SK-N-SH (cell line): ENCODE measurements around the gene AGBL3. TPM values are rescaled to one million over a fixed set of nuclear protein-coding genes. Genes with fewer than 3 reads are reported as not detected.

ENCODE experiments used
- CTCF ChIA-PET: fragments of 300-600, 350-600 bp; formaldehyde crosslinking; extraction: SDS; loops from one replicate; lab custom pipeline; 2021; lab: Yijun Ruan, JAX
- POLR2A ChIA-PET: fragments of 350-600 bp; sonication (Branson Sonifier 250); formaldehyde crosslinking; extraction: SDS; loops from one replicate; lab custom pipeline; 2020; ENCODE audit warnings: antibody characterized with exemption, inconsistent platforms; lab: Yijun Ruan, JAX
- DNase-seq: peaks from one replicate; pipeline ENCODE4 v3.0.0; 2012
- H2AFZ ChIP-seq: fragments of 200-600 bp; sonication (generic); 2 replicates; pipeline ENCODE4 v1.8.1; 2016; ENCODE audit warnings: antibody characterized with exemption, mild to moderate bottlenecking, low read depth
- H3F3A ChIP-seq: fragments of 200-600 bp; sonication (generic); replicated peaks from 2 replicates; pipeline ENCODE3; 2016; ENCODE audit warnings: antibody characterized with exemption, mild to moderate bottlenecking; ENCODE audit not compliant: insufficient read depth
- H3K27ac ChIP-seq, 2 experiments: fragments of 200-500 bp in 1 of 2; fragments of 200-600 bp in 1 of 2; sonication (Bioruptor generic) in 1 of 2; sonication (generic), shearing (Covaris generic) in 1 of 2; 2 replicates each; pipeline versions ENCODE4 v1.5.1 to v1.6.1; 2014 to 2016; ENCODE audit warnings: low read depth in 2 of 2, inconsistent platforms in 1 of 2, low read length in 1 of 2, mild to moderate bottlenecking in 1 of 2, mixed read lengths in 1 of 2
- H3K27me3 ChIP-seq: fragments of 200-600 bp; sonication (generic), shearing (Covaris generic); 2 replicates; pipeline ENCODE4 v1.6.1; 2016; ENCODE audit warnings: mixed run types; ENCODE audit not compliant: insufficient read depth
- H3K36me3 ChIP-seq, 2 experiments: fragments of 200-500 bp in 1 of 2; fragments of 200-600 bp in 1 of 2; sonication (Bioruptor generic) in 1 of 2; sonication (generic) in 1 of 2; replicated peaks in 1 of 2; 2 replicates each; pipeline versions ENCODE3 to v1.5.1; 2014 to 2016; ENCODE audit warnings: low read length in 1 of 2, mild to moderate bottlenecking in 1 of 2; ENCODE audit not compliant: insufficient read depth in 2 of 2, control insufficient read depth in 1 of 2
- H3K4me1 ChIP-seq, 2 experiments: fragments of 200-500 bp in 1 of 2; fragments of 200-600 bp in 1 of 2; sonication (Bioruptor generic) in 1 of 2; sonication (generic), shearing (Covaris generic) in 1 of 2; 2 replicates each; pipeline versions ENCODE4 v1.5.1 to v1.6.1; 2014 to 2016; ENCODE audit warnings: low read depth in 1 of 2, low read length in 1 of 2, mixed run types in 1 of 2; ENCODE audit not compliant: insufficient read depth in 2 of 2, control insufficient read depth in 1 of 2
- H3K4me2 ChIP-seq: fragments of 200-600 bp; sonication (generic), shearing (Covaris generic); 2 replicates; pipeline ENCODE4 v1.6.1; 2017; ENCODE audit warnings: mixed run types
- H3K4me3 ChIP-seq, 2 experiments: fragments of 200-500 bp in 1 of 2; fragments of 200-600 bp in 1 of 2; sonication (Bioruptor generic) in 1 of 2; sonication (generic), shearing (Covaris generic) in 1 of 2; 2 replicates each; pipeline versions ENCODE4 v1.5.1 to v1.8.1; 2014 to 2016; ENCODE audit warnings: low read depth in 2 of 2, inconsistent platforms in 1 of 2, low read length in 1 of 2, mild to moderate bottlenecking in 1 of 2, mixed read lengths in 1 of 2, moderate library complexity in 1 of 2
- H3K79me2 ChIP-seq: fragments of 200-600 bp; sonication (generic); 2 replicates; pipeline ENCODE4 v1.8.1; 2017; ENCODE audit warnings: mild to moderate bottlenecking; ENCODE audit not compliant: insufficient read depth
- H3K9ac ChIP-seq: fragments of 200-600 bp; sonication (generic); 2 replicates; pipeline ENCODE4 v1.6.1; 2017; ENCODE audit warnings: mixed run types
- H3K9me2 ChIP-seq: fragments of 200-600 bp; sonication (generic); 2 replicates; pipeline ENCODE4 v1.6.1; 2017; ENCODE audit warnings: mixed run types
- H3K9me3 ChIP-seq: fragments of 200-600 bp; sonication (generic); 2 replicates; pipeline ENCODE4 v1.6.1; 2017; ENCODE audit warnings: mixed run types, mild to moderate bottlenecking, moderate library complexity
- H4K20me1 ChIP-seq: fragments of 200-600 bp; sonication (generic); 2 replicates; pipeline ENCODE4 v1.6.1; 2017; ENCODE audit warnings: mild to moderate bottlenecking, mixed run types; ENCODE audit not compliant: insufficient read depth
- EP300 ChIP-seq, 2 experiments: IDR thresholded peaks; 2 replicates each; pipeline versions ENCODE4 v1.4.0 to v1.6.1; 2012; ENCODE audit warnings: borderline replicate concordance in 1 of 2, low read depth in 1 of 2, low read length in 1 of 2
- FOSL2 ChIP-seq: IDR thresholded peaks from 2 replicates; pipeline ENCODE4 v1.4.0; 2012; ENCODE audit warnings: low read depth, mild to moderate bottlenecking, moderate library complexity, borderline replicate concordance
- JUND ChIP-seq: IDR thresholded peaks from 2 replicates; pipeline ENCODE4 v1.4.0; 2012
- MAX ChIP-seq: IDR thresholded peaks from 2 replicates; pipeline ENCODE4 v1.4.0; 2012; ENCODE audit warnings: low read depth
- MXI1 ChIP-seq: IDR thresholded peaks from 2 replicates; pipeline ENCODE4 v1.6.1; 2012; ENCODE audit warnings: mild to moderate bottlenecking, low read depth, low read length, improper control_type of control experiment
- NFIC ChIP-seq: IDR thresholded peaks from 2 replicates; pipeline ENCODE4 v1.4.0; 2012; ENCODE audit warnings: borderline replicate concordance
- NRF1 ChIP-seq: IDR thresholded peaks from 2 replicates; pipeline ENCODE4 v1.6.1; 2012; ENCODE audit warnings: low read depth, mild to moderate bottlenecking, low read length
- POLR2AphosphoS5 ChIP-seq: IDR thresholded peaks from 2 replicates; pipeline ENCODE4 v1.6.1; 2012; ENCODE audit warnings: low read depth, low read length
- REST ChIP-seq: IDR thresholded peaks from 2 replicates; pipeline ENCODE4 v1.6.1; 2012; ENCODE audit warnings: mild to moderate bottlenecking, low read depth, low read length, moderate library complexity
- SMC3 ChIP-seq: IDR thresholded peaks from 2 replicates; pipeline ENCODE4 v1.6.1; 2012; ENCODE audit warnings: low read depth, low read length, improper control_type of control experiment
- WGBS: methylation state at CpG from one replicate; pipeline ENCODE4 v1.1.6; 2017; ENCODE audit warnings: low lambda C conversion rate; 5-methylcytosine and 5-hydroxymethylcytosine counted together
- polyA plus RNA-seq, 3 experiments: library from polyadenylated mRNA; depleted of rRNA; stranded (reverse); fragments of >200 nt; gene quantifications; 2 replicates each; pipeline ENCODE4 v1.2.3, GENCODE V29; 2012

AGBL3 gene
- polyA plus RNA-seq, 1 of the 3 experiments (the other 2 are of a cell fraction) = 0.35 TPM

GRCh38 chr7:135154734-135155133 is 168.4 kb downstream of the AGBL3 start:
- Histone ChIP-seq H3K9me3 (no peaks in the 10 kb centered on the region; the same call in 1 of the 2 replicates), H3K4me2 (no peak overlapping the region), H3K36me3 (no peaks in the 10 kb centered on the region), H3K9ac (no peak overlapping the region), H2AFZ (no peak overlapping the region), H3K4me3 (no peak overlapping the region), H3K27me3 (no peaks in the 10 kb centered on the region), H3K27ac (no peak overlapping the region), H4K20me1 (no peaks in the 10 kb centered on the region), H3F3A (peaks cover 3% of the 10 kb centered on the region), H3K79me2 (no peaks in the 10 kb centered on the region), H3K4me1 (peaks cover 0 to 2% of the 10 kb centered on the region in 2 experiments; a peak in 1 of 4 replicates), H3K9me2 (no peaks in the 10 kb centered on the region)
- 14% methylated on average over 1 of the region's 1 CpG for WGBS
- ChIA-PET CTCF (no interaction called here), POLR2A (no interaction called here)
- DNase-seq = no peak
- TF ChIP-seq JUND (no peak), FOSL2 (no peak)

- Histone ChIP-seq H3K36me3 (no peaks in the 10 kb centered on the region), H3K27ac (no peak overlapping the region), H3K4me1 (peaks cover 4 to 11% of the 10 kb centered on the region in 2 experiments; a peak in 3 of 4 replicates), H3K9me3 (no peaks in the 10 kb centered on the region; the same call in 1 of the 2 replicates), H3K4me3 (no peak overlapping the region), H3F3A (peaks cover 6% of the 10 kb centered on the region), H3K79me2 (no peaks in the 10 kb centered on the region), H3K4me2 (no peak overlapping the region), H3K9me2 (no peaks in the 10 kb centered on the region), H3K27me3 (no peaks in the 10 kb centered on the region), H3K9ac (no peak overlapping the region), H2AFZ (no peak overlapping the region), H4K20me1 (no peaks in the 10 kb centered on the region)
- ChIA-PET CTCF (no interaction called here), POLR2A (no interaction called here)
- 5% methylated on average over 1 of the region's 1 CpG for WGBS
- TF ChIP-seq REST (no peak), MAX (no peak), SMC3 (no peak), MXI1 (no peak), NFIC (no peak), FOSL2 (no peak), EP300 (IDR thresholded peaks at IDR 0.05; ENCODE audit: borderline replicate concordance in 1 of 2, low read depth in 1 of 2, low read length in 1 of 2) (no peak), POLR2AphosphoS5 (no peak), NRF1 (no peak), JUND (no peak)
- DNase-seq = no peak
These were observed 170.0 kb downstream of the AGBL3 start for GRCh38 chr7:135156290-135156689.
